HG03025 (cell line): ENCODE measurements around the gene PITPNM3.

Experiments
- ATAC-seq: cut with Tn5 transposase; IDR thresholded peaks from one replicate; pipeline ENCODE4 v1.9.1; 2021; ENCODE audit warnings: mild to moderate bottlenecking, moderate library complexity; ENCODE audit not compliant: unreplicated experiment, low FRiP score

Gene PITPNM3

GRCh38 chr17:6554871-6555330, 1.5 kb downstream of the PITPNM3 start:
- no peak for ATAC-seq

- ATAC-seq, result no peak
Measured at GRCh38 chr17:6554342-6554741, 2.0 kb downstream of the PITPNM3 start.

- no peak for ATAC-seq
Measured at GRCh38 chr17:6551869-6552531, 4.4 kb downstream of the PITPNM3 start.

GRCh38 chr17:6551356-6551755, 5.0 kb downstream of the PITPNM3 start:
- no peak for ATAC-seq

GRCh38 chr17:6549384-6550036, 6.8 kb downstream of the PITPNM3 start:
- ATAC-seq, result no peak

- no peak for ATAC-seq
Measured at GRCh38 chr17:6548578-6549330, 7.6 kb downstream of the PITPNM3 start.

- ATAC-seq, result no peak
Measured at GRCh38 chr17:6548034-6548433, 8.3 kb downstream of the PITPNM3 start.

GRCh38 chr17:6547336-6547735, 9.0 kb downstream of the PITPNM3 start:
- no peak for ATAC-seq

- ATAC-seq, result no peak
Measured at GRCh38 chr17:6546069-6546718, 10.2 kb downstream of the PITPNM3 start.

GRCh38 chr17:6545291-6545690, 11.1 kb downstream of the PITPNM3 start:
- ATAC-seq, result no peak

GRCh38 chr17:6544011-6544370, 12.4 kb downstream of the PITPNM3 start:
- ATAC-seq, result no peak

- ATAC-seq, result no peak
Measured at GRCh38 chr17:6543079-6544010, 13.0 kb downstream of the PITPNM3 start.

GRCh38 chr17:6542577-6542976, 13.8 kb downstream of the PITPNM3 start:
- ATAC-seq, result no peak

GRCh38 chr17:6541886-6542285, 14.5 kb downstream of the PITPNM3 start:
- ATAC-seq, result no peak

GRCh38 chr17:6539871-6540270, 16.5 kb downstream of the PITPNM3 start:
- no peak for ATAC-seq

- no peak for ATAC-seq
Measured at GRCh38 chr17:6536566-6537065, 19.7 kb downstream of the PITPNM3 start.

- no peak for ATAC-seq
Measured at GRCh38 chr17:6536053-6536452, 20.3 kb downstream of the PITPNM3 start.

GRCh38 chr17:6534846-6535514, 21.4 kb downstream of the PITPNM3 start:
- ATAC-seq, result no peak

GRCh38 chr17:6532441-6532885, 23.9 kb downstream of the PITPNM3 start:
- no peak for ATAC-seq
